Middle frontal gyrus (tissue), 1 donor: ENCODE data around the gene ACTL10.

ENCODE experiments used
- DNase-seq: peaks from one replicate; pipeline ENCODE4 v3.0.0-alpha.2; 2015; ENCODE audit warnings: low spot score; ENCODE audit errors: extremely low spot score

The ACTL10 gene

GRCh38 chr20:33663161-33664084, 3.3 kb upstream of the ACTL10 start:
- peak; percentile 67 for DNase-seq

GRCh38 chr20:33664085-33664761, 2.5 kb upstream of the ACTL10 start:
- DNase-seq = no peak

GRCh38 chr20:33664762-33665144, 2.0 kb upstream of the ACTL10 start:
- no peak for DNase-seq

- DNase-seq = no peak
Measured at GRCh38 chr20:33667245-33667675, 517 bp downstream of the ACTL10 start.

- DNase-seq = peak; percentile 51
Measured at GRCh38 chr20:33667676-33668465, 1.1 kb downstream of the ACTL10 start.

- DNase-seq = no peak
Measured at GRCh38 chr20:33668466-33669155, 1.9 kb downstream of the ACTL10 start.

- no peak for DNase-seq
Measured at GRCh38 chr20:33669224-33669623, 2.5 kb downstream of the ACTL10 start.

GRCh38 chr20:33669873-33670640, 3.3 kb downstream of the ACTL10 start:
- DNase-seq = peak; percentile 73

GRCh38 chr20:33670715-33671499, 4.2 kb downstream of the ACTL10 start:
- no peak for DNase-seq

GRCh38 chr20:33671573-33672288, 5.0 kb downstream of the ACTL10 start:
- no peak for DNase-seq

GRCh38 chr20:33672426-33673113, 5.8 kb downstream of the ACTL10 start:
- no peak for DNase-seq

GRCh38 chr20:33673114-33673409, 6.3 kb downstream of the ACTL10 start:
- no peak for DNase-seq

GRCh38 chr20:33673410-33674293, 6.9 kb downstream of the ACTL10 start:
- no peak for DNase-seq

GRCh38 chr20:33674294-33675135, 7.8 kb downstream of the ACTL10 start, which contains the start of gene NECAB3:
Gene NECAB3, minus strand, starts transcription at chr20:33674428. Its CDS starts 76 bp downstream, at chr20:33674352.
- DNase-seq = peak; percentile 67

GRCh38 chr20:33675136-33675959, 8.6 kb downstream of the ACTL10 start:
- no peak for DNase-seq

GRCh38 chr20:33676121-33676520, 9.4 kb downstream of the ACTL10 start:
- no peak for DNase-seq
